ENCODE measurements around the gene HYCC1.
"Not testable (repeated sequence)": the region's sequence is repeated elsewhere in the genome, so short reads cannot be mapped to it uniquely, and the experiment has no call there.

The HYCC1 gene

DNA sequence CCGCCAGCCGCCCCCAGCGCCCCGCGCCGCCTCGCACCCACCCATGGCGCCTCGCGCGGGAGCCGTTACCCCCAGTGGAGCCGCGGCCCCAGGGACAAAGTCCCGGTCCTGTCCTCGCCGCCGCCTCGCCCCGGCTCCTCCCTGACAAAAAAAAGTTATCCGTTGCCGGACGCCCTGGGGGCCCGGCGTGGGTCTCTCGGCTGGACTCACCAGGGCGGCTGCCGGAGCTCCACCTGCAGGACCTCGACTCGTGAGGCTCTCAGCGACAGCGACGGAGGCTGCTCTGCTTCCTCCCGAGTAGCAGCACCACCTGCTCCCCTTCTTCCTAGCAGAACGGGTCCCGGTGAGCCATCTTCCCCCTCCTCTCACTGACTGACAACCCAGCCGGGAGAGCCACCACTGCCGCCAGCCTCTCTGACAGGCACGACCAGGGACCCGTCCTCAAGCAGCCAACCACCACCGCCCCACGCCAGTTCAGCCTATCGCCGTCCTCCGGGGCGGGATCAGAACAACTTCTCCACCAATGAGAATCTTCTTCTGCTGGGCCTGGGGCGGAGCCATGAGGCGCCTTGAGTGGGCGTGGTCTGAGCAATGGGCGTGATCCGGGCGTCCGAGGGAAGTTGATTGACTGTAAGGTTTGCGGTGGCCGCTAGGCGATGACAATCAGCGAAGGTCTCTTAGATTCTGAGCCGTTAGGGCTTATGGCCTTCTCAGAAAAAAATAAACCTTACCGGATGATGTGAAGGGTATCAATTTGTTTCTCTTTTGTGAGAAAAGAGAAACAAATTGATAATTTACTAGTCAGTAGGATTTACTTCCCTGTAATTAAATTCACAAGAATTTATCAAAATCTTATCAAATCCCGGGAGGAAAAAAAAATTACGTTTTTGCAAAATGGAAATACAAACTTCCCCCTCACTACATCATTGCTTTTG is at the start of gene HYCC1:
HYCC1 (minus strand) TSS at position 416 of the 935 bp plus-strand sequence. CDS start 23,019 bp downstream, outside the sequence.
- DNase-seq: peak; percentile 85 to 100 (median 99)

DNA sequence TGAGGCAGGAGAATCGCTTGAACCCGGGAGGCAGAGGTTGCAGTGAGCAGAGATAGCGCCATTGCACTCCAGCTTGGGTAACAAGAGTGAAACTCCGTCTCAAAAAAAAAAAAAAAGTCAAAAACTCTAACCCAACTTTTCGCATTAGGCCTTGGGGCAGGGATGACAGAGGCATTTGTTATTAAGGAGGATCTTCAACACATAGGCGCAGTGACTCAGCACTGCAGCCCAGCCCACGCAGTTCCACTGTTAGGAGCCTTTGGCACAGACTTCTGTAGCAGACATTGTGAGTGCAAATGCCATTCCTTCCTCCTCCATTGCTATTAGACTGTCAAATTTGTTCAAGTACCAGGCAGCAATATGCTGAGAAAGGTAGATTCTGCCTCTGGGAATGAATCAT is 48.5 kb upstream of the HYCC1 start:
- DNase-seq: peak in 2 of 51 donors; percentile 14 to 48

DNA sequence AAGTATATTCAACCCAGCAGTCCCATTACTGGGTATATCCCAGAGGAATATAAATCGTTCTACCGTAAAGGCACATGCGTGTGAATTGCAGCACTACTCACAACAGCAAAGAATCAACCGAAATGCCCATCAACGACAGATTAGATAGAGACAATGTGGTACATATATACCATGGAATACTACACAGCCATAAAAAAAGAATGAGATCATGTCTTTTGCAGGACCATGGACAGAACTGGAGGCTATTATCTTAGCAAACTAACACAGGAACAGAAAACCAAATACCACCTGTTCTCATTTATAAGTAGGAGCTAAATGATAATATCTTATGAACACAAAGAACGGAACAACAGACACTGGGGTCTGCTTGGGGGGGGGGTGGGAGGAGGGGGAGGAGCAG is 47.4 kb upstream of the HYCC1 start:
- DNase-seq: no peak

DNA sequence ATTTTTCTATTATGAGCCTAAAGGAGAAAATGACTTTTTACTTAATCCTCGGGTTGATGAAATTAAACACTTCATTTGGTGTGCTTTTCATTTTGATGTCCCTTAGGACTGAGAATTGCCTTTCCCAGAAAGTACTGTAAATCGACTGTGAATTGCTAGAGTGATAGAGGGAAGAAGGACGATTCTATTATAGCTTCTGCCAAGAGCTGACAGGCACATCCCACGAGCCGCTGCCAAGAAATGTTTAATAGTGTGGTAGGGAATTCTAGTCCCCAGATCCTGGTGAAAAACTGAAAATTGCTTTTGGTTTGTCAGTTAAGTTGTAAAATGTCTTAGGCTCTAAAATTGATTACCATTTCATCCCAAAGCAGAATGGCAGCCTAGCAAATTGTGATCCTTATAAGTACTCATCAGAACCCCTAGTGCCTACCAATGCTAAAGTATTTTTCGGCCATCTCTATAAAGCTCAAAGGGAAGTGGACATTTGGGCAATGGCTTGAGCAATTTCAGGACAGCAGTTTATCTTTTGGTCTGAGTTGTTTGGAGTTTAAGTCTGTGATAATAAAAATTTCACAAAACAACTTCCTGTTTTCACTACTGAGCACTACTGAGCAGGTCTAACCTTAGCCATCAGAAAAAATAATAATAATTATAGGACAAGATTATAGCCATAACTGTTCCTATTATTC is 44.6 kb upstream of the HYCC1 start:
- DNase-seq: peak in 1 of 51 donors; percentile 8

DNA sequence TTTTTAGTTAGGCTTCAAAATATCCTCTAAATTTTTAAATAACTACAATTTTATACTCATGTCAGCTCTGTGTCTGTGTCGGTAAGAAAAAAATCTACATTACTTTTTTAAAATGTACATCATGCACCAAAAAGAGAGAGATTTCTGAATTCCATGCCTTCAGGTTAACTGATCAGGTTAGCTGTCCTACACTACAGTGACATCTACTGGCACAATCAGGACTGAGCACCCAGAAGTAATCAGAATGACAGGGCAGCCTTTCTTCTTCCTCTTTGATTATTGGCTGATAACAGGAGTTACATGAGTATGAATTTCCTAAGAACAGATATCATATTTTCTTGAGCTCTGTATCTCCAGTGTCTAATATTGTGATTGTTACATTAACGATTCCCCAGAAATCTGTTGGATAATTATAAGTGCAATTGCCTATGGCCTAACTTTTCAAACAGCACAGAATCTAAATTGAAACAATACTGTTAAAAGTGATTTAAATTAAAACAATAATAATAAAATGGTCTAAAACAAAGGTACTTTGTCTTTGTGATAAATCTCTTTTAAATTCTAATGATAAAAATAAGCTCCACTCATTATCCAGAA is 41.8 kb upstream of the HYCC1 start:
- peak in 22 of 51 donors; percentile 1 to 59 (median 28) for DNase-seq

DNA sequence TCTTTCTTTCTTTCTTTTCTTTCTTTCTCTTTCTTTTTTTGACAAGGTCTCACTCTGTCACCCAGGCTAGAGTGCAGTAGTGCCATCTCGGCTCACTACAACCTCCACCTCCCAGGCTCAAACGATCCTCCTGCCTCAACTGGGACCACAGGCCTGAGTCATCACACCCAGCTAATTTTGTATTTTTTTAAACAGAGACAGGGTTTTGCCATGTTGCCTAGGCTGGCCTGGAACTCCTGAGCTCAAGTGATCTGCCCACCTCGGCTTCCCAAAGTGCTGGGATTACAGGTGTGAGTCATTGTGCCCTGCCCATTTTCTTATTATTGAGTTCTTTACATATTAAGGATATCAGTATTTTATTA is 37.2 kb upstream of the HYCC1 start:
- not testable (repeated sequence) for DNase-seq

DNA sequence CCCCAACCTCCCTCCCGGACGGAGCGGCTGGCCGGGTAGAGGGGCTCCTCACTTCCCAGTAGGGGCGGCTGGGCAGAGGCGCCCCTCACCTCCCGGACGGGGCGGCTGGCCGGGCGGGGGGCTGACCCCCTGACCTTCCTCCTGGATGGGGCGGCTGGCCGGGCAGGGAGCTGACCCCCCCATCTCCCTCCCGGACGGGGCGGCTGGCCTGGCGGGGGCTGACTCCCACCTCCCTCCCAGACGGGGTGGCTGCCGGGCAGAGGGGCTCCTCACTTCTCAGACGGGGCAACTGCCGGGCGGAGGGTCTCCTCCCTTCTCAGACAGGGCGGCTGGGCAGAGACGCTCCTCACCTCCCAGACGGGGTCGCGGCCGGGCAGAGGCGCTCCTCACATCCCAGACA is 32.4 kb upstream of the HYCC1 start:
- DNase-seq: not testable (repeated sequence)

DNA sequence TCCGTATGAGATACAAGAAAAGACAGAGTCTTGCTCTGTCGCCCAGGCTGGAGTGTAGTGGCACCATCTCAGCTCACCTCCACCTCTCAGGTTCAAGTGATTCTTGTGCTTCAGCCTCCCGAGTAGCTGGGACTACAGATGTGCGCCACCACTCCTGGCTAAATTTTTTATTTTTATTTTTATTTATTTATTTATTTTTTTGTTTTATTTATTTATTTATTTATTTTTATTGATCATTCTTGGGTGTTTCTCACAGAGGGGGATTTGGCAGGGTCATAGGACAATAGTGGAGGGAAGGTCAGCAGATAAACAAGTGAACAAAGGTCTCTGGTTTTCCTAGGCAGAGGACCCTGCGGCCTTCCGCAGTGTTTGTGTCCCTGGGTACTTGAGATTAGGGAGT is 31.2 kb upstream of the HYCC1 start:
- DNase-seq: not testable (repeated sequence)

DNA sequence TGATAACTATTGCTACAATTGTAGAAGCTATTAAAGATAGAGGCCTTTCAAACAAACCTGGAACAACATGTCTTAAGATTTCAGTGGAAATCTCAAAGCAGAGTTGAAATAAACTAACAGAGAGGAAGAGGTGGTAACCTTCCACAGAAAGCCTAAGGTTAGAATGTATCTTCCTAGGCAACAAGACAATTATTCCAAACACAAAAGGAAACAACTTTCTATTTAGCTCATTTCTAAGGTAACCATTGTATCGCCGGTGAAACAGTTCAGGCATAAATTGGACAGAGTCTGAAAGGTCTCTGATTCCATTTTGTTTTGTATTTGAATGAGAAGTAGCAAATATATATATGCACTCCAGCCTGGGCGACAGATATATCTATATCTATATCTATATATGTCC is 30.7 kb upstream of the HYCC1 start:
- DNase-seq: no peak

DNA sequence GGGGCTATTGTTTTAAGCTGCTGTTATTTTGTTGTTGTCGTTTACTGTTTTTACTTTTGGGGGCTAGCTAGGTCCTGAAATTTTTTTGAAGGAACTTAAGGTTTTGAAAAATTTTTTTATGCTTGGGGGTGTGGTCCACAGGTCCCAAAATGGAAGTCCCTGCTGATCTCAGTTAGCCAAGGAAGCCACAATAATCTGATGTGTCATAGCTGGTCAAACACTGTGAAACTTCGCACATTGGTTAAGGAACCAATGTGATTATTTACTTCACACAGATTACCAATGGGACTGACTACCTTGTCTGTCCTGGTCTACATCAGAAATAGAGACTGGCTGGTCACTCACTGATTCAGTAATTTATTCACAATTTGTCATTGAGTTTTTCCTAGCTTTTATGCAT is 29.5 kb upstream of the HYCC1 start:
- DNase-seq: no peak

DNA sequence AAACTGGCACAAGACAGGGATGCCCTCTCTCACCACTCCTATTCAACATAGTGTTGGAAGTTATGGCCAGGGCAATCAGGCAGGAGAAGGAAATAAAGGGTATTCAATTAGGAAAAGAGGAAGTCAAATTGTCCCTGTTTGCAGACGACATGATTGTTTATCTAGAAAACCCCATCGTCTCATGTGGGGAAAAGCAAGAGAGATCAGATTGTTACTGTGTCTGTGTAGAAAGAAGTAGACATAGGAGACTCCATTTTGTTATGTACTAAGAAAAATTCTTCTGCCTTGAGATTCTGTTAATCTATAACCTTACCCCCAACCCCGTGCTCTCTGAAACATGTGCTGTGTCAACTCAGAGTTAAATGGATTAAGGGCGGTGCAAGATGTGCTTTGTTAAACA is 25.7 kb upstream of the HYCC1 start:
- not testable (repeated sequence) for DNase-seq

DNA sequence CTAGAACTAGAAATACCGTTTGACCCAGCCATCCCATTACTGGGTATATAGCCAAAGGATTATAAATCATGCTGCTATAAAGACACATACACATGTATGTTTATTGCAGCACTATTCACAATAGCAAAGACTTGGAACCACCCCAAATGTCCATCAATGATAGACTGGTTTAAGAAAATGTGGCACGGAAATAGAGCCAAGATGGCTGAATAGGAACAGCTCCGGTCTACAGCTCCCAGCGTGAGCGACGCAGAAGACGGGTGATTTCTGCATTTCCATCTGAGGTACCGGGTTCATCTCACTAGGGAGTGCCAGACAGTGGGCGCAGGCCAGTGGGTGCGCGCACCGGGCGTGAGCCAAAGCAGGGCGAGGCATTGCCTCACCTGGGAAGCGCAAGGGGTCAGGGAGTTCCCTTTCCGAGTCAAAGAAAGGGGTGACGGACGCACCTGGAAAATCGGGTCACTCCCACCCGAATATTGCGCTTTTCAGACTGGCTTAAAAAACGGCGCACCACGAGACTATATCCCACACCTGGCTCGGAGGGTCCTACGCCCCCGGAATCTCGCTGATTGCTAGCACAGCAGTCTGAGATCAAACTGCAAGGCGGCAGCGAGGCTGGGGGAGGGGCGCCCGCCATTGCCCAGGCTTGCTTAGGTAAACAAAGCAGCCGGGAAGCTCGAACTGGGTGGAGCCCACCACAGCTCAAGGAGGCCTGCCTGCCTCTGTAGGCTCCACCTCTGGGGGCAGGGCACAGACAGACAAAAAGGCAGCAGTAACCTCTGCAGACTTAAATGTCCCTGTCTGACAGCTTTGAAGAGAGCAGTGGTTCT is 21.8 kb upstream of the HYCC1 start:
- not testable (repeated sequence) for DNase-seq

DNA sequence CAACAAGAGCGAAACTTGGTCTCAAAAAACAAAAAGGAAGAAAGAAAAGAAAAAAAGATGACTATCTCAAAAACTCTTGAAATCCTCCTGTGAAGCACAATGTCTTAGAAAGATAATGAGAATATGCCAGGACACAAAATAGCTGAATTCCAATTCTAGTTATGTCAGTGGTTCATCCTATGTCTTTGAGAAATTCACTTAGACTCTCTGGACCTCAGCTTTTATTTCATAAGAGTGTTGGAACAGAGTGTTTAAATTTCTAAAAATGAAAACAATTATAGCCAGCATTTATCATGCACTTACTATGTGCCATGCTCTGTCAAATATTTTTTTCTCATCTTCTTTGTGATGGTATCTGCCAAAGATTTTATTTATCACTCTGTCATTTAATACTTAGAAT is 13.3 kb upstream of the HYCC1 start:
- DNase-seq: no peak

DNA sequence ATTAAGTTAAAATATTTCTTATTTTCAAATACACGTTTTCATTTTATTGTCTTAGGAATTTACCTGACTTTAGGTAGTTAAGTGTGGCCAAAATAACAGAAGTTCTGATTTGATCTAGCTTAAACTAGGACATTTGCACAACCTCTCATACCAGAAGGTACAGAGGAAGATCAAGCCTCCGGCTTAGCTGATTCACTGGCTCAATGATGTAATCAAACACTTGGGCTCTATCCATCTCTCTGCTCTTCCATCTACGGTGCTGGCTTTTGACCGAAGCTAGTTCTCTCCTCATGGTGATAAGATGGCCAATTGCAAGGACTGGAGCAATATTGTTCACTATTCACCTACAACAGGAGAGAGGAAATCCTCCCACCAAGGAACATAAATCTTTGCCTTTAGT is 12.2 kb upstream of the HYCC1 start:
- no peak for DNase-seq

DNA sequence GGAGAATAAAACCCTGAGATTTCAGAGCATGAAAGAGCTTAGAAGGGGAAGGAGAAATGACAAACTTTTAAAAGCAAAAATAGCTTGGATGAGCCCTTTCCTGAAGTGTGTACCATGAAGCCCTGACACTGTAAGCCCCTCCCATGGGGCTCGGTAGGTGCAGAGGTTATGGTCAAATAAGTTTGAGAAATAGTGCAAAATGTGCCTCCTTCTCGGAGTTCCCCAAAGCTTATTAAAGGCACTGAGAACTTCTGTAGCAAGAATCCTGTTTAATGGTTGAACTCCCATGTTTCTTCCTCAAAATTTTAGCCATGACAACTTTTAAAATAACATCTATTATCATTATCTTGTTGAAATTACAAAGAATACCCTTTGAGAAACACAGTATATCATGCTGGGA is 10.5 kb upstream of the HYCC1 start:
- DNase-seq: no peak

DNA sequence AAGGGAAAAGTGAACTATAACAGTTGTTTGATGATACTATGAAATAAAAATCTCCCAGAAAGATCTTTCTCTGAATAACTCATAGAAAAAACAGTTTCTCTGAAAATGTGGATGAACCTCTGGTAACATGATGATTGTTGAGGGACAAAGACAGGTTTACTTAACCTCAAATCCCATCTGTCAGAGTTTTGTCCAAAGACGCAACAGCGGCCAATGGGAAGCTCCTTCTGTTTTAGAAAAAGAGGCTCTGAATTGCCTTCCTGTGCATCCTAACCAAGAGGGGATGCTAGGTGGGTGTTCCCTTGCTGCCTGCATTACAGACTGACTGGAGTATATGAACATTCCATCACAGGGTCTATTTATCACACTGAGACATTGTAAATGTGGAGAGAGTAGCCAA is 8.9 kb upstream of the HYCC1 start:
- no peak for DNase-seq

DNA sequence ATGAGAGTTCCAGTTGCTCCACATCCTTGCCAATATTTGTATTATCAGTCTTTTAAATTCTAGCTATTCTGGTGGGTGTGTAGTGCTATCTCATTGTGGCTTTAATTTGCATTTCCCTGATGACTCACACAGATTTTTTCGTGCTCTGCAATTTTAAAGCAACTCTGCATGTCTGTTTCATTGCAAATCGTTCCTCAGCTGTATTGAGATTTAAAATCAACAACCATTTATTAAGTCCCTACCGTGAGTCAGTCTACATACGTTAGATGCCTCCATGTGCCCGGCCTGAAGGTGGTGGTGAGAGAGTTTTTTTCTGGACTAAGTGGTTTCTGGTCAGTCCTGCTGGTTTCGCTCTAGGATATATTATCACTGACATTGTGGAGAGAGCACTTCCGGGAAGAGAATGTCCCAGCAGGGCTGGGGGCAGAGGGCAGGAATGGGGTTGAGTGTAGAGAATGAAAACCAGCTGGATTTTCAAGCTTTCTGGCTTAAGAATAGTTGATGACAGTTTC is 8.4 kb upstream of the HYCC1 start:
- no peak for DNase-seq

DNA sequence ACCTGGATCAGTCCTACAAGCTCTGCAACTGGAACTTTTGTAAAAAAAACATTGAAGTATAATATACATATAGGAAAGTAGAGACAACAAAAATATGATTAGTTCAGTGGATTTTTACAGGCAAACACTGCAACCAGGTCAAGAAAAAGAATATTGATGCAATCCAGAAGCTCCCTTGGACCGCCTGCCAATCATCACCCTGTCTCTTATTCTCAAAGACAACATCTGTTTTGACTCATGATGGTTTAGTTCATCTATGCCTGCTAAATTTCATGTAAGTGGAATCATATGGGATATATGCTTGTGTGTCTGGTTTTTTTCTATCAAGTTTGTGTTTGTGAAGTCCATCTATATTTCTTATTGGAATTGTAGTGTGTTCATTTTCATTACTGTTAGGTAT is 7.7 kb upstream of the HYCC1 start:
- no peak for DNase-seq

DNA sequence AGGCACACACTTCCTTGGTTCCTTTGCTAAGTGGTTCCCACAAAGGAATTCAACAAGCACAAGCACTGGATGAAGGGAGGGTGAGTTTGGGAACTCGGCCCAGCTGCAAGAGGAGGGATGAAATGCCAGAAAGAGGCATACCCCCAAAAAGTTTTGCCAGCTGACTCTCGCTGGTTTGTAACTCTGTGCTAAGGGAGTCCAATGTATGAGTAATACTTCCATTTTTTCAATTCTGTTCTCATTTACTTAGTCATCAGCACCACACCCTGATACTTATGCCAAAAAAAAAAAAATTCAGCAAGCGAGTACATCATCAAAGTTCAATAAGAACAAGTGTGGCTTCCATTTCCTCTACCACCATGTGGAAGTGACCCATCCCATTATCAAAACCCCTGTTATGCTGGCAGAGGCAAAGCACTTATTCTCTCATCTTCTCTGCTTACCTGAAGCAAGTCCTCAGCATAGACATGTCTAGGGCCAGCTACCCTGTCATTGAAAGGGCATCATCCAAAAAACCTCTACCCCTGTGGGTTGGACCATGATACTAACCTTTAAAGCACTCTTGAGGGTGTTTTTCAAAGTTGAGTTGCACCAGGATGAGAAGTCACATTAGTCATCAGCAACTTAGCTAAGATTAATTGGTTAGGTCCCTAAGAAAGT is 6.9 kb upstream of the HYCC1 start:
- no peak for DNase-seq

DNA sequence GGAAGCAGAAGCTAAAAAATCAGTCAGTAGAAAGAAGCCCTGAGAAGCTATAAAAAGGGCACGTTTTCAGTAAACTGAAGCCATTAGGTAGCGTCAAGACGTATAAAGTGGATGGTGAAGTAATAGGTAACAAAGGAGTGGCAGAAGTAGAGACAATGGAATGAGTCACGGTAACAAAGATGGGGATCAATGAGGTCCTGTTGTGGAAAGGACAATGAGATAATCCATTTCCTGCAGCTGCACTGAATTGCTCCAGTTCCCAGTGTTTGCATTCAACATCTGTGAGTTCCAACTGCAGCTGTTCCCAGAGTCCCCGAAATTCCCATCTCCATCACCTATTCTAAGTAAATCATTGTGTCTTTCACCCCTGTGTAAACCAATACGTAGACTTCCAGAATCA is 4.8 kb upstream of the HYCC1 start:
- DNase-seq: peak in 14 of 51 donors; percentile 1 to 54 (median 5)

DNA sequence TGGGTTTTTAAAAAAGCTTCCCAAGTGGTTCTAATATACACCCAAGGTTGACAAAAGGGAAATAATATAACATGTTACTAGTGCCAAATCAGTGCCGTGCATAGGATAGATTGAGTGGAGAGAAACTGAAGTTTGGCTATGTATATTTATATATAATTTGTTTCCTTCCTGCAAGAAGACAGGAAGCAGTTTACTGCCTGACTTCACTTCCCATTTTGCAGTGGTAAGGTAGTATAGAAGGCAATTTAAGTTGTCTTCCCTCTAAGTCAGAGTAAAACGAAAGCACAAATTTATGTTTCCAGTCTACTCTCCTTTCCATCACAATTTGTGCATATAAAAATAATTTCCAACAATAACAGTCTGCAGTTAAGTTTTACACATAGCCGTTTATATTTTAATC is 3.4 kb upstream of the HYCC1 start:
- peak in 1 of 51 donors; percentile 23 for DNase-seq

Measured in hypothalamus (tissue), 51 donors.